ENCODE measurements around the gene NOX4. TPM values are rescaled to one million over a fixed set of nuclear protein-coding genes. Genes with fewer than 3 reads are reported as not detected.
"Not testable (repeated sequence)": the region's sequence is repeated elsewhere in the genome, so short reads cannot be mapped to it uniquely, and the experiment has no call there.

NOX4 gene
- total and polyA plus RNA-seq, 10 of the 15 experiments (the other 5 are each of a cell fraction or from before 2014, with no cell fraction given) = not detected

- H3K9me3 ChIP-seq (replicated peaks; ENCODE audit: control insufficient read depth, insufficient read depth, low read length); ATAC-seq; POLR2A ChIA-PET; H3K4me3 ChIP-seq; H3K4me1 ChIP-seq (ENCODE audit: control insufficient read depth, insufficient read depth, low read length); FAIRE-seq; intact Hi-C loops (cut with micrococcal nuclease; ENCODE audit: unreplicated experiment); CTCF ChIA-PET; RAD21 ChIA-PET (ENCODE audit: unreplicated experiment); H3K9ac ChIP-seq (ENCODE audit: control insufficient read depth, insufficient read depth, low read length); BruUV-seq (replicated peaks); H3K4me2 ChIP-seq (ENCODE audit: control insufficient read depth, insufficient read depth); in situ Hi-C loops (cut with MboI); H3K79me2 ChIP-seq (ENCODE audit: control insufficient read depth, insufficient read depth, low read length); SMC1A ChIA-PET (ENCODE audit: uncharacterized antibody, unreplicated experiment); H3K36me3 ChIP-seq (ENCODE audit: control insufficient read depth in 2 of 2, insufficient read depth in 2 of 2, low read length in 1 of 2); H3K27ac ChIP-seq (ENCODE audit: control insufficient read depth, insufficient read depth); H2AFZ ChIP-seq (ENCODE audit: control insufficient read depth, low read depth, low read length); DNase-seq (ENCODE audit: low read depth, low spot score); H4K20me1 ChIP-seq (ENCODE audit: control insufficient read depth, insufficient read depth); H3K27me3 ChIP-seq (replicated peaks in 1 of 2; ENCODE audit: control insufficient read depth in 2 of 2, insufficient read depth in 2 of 2, low read length in 1 of 2): not testable (repeated sequence)
- 50% methylated on average over 2 of the region's 2 CpGs for WGBS (ENCODE audit: insufficient coverage, insufficient replicate concordance, low lambda C conversion rate, missing lambda C conversion rate)
Measured at GRCh38 chr11:89354513-89354912, 136.7 kb downstream of the NOX4 start.

- Histone ChIP-seq H3K27ac (ENCODE audit: control insufficient read depth, insufficient read depth) (no peak overlapping the region), H3K9me3 (replicated peaks; ENCODE audit: control insufficient read depth, insufficient read depth, low read length) (no peaks in the 10 kb centered on the region), H2AFZ (ENCODE audit: control insufficient read depth, low read depth, low read length) (no peak overlapping the region), H4K20me1 (ENCODE audit: control insufficient read depth, insufficient read depth) (no peaks in the 10 kb centered on the region), H3K79me2 (ENCODE audit: control insufficient read depth, insufficient read depth, low read length) (no peaks in the 10 kb centered on the region), H3K4me2 (ENCODE audit: control insufficient read depth, insufficient read depth) (no peak overlapping the region), H3K36me3 (ENCODE audit: control insufficient read depth in 2 of 2, insufficient read depth in 2 of 2, low read length in 1 of 2) (no peaks in the 10 kb centered on the region), H3K27me3 (replicated peaks in 1 of 2; ENCODE audit: control insufficient read depth in 2 of 2, insufficient read depth in 2 of 2, low read length in 1 of 2) (no peaks in the 10 kb centered on the region), H3K9ac (ENCODE audit: control insufficient read depth, insufficient read depth, low read length) (no peak overlapping the region), H3K4me3 (no peak overlapping the region), H3K4me1 (ENCODE audit: control insufficient read depth, insufficient read depth, low read length) (no peaks in the 10 kb centered on the region)
- WGBS (ENCODE audit: insufficient coverage, insufficient replicate concordance, low lambda C conversion rate, missing lambda C conversion rate) = 3% methylated on average over 2 of the region's 2 CpGs
- TF ChIP-seq POU2F2 (IDR thresholded peaks at IDR 0.05; ENCODE audit: borderline replicate concordance, low read depth, low read length) = no peak
- no peak for TF ChIP-seq BRCA1 (IDR thresholded peaks at IDR 0.05; ENCODE audit: low read depth, low read length)
- TF ChIP-seq RELB (IDR thresholded peaks at IDR 0.05; ENCODE audit: low read depth) = no peak
- TF ChIP-seq IRF4 (IDR thresholded peaks at IDR 0.05; ENCODE audit: low read depth, low read length) = no peak
- TF ChIP-seq TARDBP (IDR thresholded peaks at IDR 0.05; ENCODE audit: borderline replicate concordance) = no peak
- TF ChIP-seq RFX5 (IDR thresholded peaks at IDR 0.05; ENCODE audit: low read depth, low read length) = no peak
- in situ Hi-C loops (cut with MboI) (no loop called here), intact Hi-C loops (cut with micrococcal nuclease; ENCODE audit: unreplicated experiment) (no loop called here)
- ChIA-PET POLR2A (no interaction called here), CTCF (no interaction called here), RAD21 (ENCODE audit: unreplicated experiment) (no interaction called here), SMC1A (ENCODE audit: uncharacterized antibody, unreplicated experiment) (no interaction called here)
- no peak for DNase-seq (ENCODE audit: low read depth, low spot score)
- BruUV-seq (replicated peaks) = no TSS peak
- FAIRE-seq = no peak
- ATAC-seq = no peak
Measured at GRCh38 chr11:89347071-89347470, 144.1 kb downstream of the NOX4 start.

Measured in GM12878 (cell line).